GM18909 (cell line): ENCODE data around the gene DNA2.

Source experiments
- ATAC-seq: cut with Tn5 transposase; IDR thresholded peaks from one replicate; pipeline ENCODE4 v1.9.1; 2021; ENCODE audit warnings: mild to moderate bottlenecking; ENCODE audit not compliant: unreplicated experiment, poor library complexity

Gene DNA2

GRCh38 chr10:68366600-68366999, 105.2 kb downstream of the DNA2 start:
- no peak for ATAC-seq

GRCh38 chr10:68365611-68366010, 106.2 kb downstream of the DNA2 start:
- ATAC-seq, result no peak

- ATAC-seq, result no peak
Measured at GRCh38 chr10:68364101-68364886, 107.5 kb downstream of the DNA2 start.
